Activated CD4-positive, CD25-positive, alpha-beta regulatory T cell treated with anti-CD3 and anti-CD28 coated beads, Interleukin-2, amount 50 U/mL, for 72 hours (primary cell): ENCODE results near the gene KLKB1.
"Not testable (repeated sequence)": the region's sequence is repeated elsewhere in the genome, so short reads cannot be mapped to it uniquely, and the experiment has no call there.

ENCODE experiments used
- DNase-seq: peaks from one replicate; pipeline ENCODE4 v3.0.0; 2021

Gene KLKB1

GRCh38 chr4:186227744-186228513 lies 622 bp downstream of the KLKB1 start:
- DNase-seq = no peak

DNA sequence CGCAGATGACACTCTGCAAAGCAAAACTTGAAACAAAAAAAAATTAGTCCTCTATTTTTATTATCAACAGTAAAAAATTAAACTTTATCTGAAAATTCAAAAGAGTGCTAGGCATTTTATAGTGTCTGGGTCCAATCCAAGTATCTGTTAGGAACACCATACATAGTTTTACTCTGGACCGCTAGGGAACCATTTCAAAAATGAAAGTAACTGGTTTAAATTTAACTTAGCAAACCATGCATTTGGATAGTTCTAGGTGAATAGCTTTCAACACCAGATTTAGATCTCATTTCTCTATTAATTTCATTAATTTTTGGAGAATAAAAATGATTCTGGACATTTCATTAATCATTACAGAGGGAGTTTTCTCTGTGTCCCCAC lies 1.2 kb downstream of the KLKB1 start:
- DNase-seq = no peak

DNA sequence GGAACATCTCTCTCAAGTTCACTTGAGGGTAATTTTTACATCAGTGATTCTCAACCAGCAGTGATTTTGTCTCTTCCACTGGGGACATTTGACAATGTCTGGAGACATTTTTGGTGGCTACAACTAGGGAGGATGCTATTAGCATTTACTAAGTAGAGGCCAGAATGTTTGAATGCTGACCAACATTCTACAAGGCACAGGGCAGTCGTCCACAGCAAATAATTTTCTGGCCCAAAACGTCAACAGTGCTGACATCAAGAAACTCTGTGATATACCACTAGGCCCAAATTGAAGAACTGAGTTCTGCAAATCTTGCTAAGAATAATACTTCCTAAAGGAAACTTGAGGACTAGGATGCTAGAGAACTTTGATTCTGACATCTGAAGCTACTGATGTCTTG lies 7.1 kb downstream of the KLKB1 start:
- no peak for DNase-seq

- DNase-seq = no peak
Measured at GRCh38 chr4:186236126-186236525, 8.8 kb downstream of the KLKB1 start.

DNA sequence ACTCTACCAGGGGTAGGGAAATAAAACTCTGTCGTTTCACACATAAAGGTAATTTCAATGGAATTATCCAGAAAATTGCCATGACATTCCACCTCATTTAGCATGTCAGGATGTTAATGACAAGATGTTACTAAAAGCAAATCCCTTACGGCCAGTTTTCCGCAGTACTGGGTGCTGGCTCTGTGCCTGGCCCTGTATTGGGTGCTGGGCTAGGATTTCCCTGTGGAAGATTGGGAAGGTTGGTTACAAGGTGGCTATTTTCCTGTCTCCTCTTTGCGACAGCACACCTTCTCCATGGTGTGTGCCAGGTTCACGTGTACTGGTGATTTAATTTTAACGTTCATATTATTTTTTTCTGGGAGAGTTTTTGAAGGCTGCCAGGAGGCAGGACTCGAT lies 13.1 kb downstream of the KLKB1 start:
- no peak for DNase-seq

DNA sequence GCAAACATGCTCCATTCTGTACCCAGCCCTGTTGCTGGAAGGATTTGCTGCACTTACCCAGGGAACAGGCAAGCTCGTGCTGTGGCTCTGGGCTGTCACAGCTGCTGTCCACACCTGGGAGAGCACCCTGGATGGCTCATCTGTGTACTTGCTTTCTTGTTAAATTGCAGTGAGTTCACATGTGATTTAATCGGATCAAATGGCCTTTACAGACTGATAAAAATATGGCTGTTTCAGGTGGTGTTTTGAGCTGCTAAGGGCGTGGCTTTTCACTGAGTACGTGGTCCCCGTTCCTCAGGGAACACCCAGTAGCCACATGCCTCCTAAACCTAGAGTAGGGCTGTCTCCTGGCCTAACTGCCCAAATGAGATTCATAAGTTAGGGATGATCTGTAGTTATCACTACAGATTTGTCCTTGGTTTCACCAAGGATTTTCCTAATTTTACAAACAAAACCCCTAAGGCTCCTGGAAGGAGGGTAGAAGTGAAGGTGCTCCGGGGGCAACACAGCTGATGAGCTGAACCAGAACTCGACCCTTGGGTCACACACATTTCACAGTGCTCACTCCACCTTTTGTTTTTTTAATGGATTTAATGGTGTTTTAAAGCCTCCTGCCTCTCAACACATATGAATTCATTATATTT lies 13.7 kb downstream of the KLKB1 start:
- DNase-seq = no peak

- DNase-seq = no peak
Measured at GRCh38 chr4:186241616-186242015, 14.3 kb downstream of the KLKB1 start.

- DNase-seq = not testable (repeated sequence)
Measured at GRCh38 chr4:186242031-186242430, 14.7 kb downstream of the KLKB1 start.

DNA sequence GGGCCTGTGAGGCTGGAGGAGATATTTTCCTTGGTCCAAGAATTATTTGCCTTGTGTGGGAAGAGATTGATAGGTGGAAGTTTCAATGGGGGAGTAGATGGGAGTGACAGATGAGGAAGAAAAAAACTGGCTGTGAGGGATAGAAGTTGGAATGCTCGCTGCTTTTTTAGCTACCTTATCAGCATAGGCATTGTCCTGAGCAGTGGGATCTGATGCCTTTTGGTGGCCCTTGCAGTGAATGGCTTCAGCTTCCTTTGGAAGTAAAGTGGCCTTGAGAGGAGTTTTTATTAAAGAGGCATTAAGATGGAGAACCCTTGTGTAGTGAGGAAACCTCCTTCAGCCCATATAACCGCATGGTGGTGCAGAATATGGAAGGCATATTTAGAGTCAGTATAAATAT lies 16.0 kb downstream of the KLKB1 start:
- no peak for DNase-seq

GRCh38 chr4:186244835-186245234 lies 17.5 kb downstream of the KLKB1 start:
- no peak for DNase-seq

DNA sequence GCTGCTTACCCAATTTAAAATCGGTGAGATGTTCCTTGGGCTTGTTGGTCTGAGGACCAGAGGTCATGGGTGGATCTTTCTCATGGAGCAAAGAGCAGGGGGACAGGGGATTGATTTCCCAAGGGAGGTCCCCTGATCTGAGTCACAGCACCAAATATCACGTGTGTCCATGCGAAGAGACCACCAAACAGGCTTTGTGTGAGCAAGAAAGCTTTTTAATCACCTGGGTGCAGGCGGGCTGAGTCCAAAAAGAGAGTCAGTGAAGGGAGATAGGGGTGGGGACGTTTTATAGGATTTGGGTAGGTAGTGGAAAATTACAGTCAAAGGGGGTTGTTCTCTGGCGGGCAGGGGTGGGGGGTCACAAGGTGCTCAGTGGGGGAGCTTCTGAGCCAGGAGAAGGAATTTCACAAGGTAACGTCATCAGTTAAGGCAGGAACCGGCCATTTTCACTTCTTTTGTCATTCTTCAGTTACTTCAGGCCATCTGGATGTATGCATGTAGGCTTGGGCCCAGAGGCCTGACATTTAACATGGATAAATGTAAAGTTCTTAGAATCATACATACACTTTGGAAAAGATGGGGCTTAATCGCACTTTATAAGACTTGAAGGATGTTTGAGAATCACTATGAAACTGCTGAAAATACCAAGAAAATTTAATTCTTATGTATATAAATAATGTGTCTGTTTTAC lies 19.9 kb downstream of the KLKB1 start:
- not testable (repeated sequence) for DNase-seq

GRCh38 chr4:186248643-186249042 lies 21.3 kb downstream of the KLKB1 start:
- DNase-seq = no peak

- DNase-seq = no peak
Measured at GRCh38 chr4:186249785-186250754, 22.8 kb downstream of the KLKB1 start.

DNA sequence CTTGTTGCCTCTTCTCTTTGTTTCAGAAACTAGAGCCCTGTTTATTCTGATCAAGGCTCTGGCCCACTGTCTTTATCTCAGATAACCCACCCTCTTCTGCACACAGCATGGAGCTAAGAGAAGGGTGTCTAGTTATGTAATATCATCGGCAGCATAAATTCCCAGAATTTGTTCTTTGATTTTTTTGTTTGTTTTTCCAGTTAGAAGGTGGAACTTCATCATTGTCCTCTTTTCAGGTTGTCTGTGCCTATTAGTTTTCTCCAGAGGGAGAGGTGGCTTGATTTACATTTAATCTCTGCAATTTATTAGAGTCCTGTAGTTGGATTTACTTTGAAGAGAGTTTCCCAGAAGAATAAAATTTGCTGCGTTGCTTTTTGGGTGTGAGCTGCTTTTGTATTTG lies 23.5 kb downstream of the KLKB1 start:
- DNase-seq = no peak

DNA sequence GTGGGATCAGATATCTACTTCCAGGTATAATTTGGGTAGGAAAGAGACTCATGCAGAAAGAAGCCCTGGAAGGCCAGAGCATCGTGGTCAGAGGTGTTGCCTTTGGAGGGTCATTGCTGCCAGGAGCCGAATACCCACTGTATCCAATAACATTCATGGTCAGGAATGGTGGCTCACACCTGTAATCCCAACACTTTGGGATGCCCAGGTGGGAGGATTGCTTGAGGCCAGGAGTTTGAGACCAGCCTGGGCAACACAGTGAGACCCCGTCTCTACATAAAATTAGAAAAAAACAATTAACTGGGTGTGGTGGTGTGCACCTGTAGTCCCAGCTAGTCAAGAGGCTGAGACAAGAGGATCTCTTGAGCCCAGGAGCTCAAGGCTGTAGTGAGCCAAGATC lies 27.8 kb downstream of the KLKB1 start:
- DNase-seq = no peak

DNA sequence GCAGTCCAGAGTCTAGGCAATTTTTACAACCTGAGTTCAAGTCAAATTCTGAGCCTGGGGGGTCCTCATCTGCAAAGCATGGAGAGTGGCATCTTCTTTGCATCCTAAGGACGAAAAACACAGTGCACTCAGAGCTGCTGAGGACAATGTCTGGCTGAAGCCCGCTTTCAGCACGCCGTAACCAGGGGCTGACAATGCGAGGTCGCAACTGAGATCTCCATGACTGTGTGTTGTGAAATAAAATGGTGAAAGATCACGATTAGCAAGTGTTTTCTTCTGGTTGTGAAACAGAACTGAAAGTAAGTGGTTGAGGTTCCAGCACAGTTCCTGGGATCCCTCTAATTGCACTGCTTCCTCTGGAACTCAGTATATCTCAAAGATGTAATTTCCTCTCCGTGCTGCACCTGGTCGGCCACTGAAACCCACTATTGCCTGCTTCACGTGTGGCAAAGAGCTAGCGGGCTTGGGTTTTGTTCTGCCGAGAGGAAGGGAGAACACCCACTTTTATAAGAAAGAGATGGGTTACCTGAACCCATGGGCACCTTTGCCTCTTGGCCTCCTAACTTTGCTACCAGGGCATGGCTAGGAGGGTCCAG lies 31.0 kb downstream of the KLKB1 start:
- no peak for DNase-seq

DNA sequence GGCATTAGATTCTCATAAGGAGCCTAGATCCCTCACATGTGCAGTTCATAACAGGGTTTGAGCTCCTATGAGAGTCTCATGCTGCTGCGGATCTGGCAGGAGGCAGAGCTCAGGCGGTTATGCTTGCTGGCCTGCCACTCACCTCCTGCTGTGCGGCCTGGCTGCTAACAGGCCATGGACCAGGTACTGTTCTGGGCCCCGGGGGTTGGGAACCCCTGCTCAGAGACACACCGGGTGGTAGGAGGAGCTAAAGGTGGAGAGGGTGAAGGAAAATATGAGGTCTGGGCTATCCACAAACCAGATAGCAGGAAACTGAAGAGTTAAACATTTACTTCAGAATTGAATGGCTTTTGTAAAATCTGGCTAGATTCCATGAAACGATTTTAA lies 32.8 kb downstream of the KLKB1 start:
- no peak for DNase-seq

DNA sequence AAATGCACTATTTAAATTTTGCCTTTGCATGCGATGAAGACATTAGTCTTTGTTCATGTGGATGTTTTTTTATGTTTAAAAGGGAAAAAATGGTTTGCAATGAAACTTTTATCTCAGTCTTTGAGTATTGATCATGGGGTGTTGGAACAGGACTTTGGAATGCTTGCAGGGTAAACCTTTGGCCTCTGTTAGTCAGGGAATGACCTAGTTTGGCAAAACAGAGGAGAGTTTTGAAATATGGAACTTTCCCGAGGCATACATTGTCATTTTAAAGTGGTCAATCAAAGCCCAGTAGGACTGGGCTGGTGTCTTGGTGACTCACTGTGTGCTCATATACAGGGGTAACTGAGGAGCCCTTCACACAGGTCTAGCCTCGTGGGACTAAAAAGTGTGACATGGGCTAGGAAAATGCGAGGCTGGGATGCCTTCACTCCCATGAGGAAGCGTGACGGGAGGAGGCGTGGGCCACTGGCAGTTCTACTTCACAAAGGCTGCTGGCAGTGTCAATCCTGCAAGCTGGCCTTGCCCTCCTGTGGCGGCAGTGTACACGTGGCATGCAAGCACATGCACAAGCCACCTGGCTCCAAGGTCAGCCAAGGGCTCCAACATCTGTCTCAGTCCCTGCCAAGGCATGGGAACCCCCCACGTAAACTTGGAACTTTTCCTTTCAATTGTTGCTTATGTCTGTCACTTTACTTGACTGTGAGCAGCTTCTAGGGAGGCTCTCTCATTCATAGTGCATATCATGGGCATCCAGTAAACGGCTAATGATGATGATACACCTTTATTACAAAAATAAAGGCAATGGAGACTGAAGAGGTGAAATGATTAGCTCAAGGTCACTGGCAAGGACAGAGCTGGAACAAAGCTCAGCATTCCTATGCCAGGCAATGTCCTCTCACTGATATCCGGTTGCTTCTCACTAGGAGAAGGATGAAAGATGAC lies 33.5 kb downstream of the KLKB1 start:
- DNase-seq = no peak

DNA sequence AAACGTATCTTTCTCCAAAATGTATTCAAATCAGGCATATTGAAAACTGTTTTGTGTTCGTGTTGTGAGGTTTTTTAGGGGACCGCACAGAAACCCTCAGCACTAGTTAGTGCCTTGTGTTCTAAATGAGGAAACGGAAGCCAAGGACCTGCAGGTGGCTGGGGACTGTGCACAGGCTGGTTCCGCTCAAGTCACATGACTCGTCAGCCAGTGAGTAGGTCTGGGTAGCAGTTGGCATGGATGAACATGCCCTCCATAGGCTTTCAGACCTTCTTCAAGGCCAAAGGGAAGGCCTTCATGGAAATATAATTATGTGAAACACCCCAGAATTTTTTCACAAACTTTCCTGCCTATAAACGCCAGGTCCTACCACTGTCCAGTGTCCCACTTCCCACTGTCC lies 37.4 kb downstream of the KLKB1 start:
- DNase-seq = no peak

DNA sequence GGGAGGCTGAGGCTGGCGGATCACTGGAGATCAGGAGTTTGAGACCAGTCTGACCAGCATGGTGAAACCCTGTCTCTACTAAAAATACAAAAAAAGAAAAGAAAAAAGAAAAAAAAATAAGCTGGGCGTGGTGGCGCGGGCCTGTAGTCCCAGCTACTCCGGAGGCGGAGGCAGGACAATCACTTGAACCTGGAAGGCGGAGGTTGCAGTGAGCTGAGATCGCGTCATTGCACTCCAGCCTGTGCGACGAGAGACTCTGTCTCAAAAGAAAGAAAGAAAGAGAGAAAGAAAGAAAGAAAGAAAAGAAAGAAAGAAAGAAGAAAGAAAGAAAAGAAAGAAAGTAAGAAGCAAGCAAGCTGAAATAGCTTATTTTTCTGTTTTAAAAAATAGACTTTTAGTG lies 37.9 kb downstream of the KLKB1 start:
- not testable (repeated sequence) for DNase-seq
